Choroid plexus epithelial cell (primary cell): ENCODE data around the gene MT3.

Experiments used
- DNase-seq: peaks from one replicate; pipeline ENCODE4 v3.0.0-alpha.2; 2010; ENCODE audit warnings: low read depth
- H3K4me3 ChIP-seq: 2 replicates; pipeline ENCODE4 v1.5.1; 2011; ENCODE audit warnings: low read depth, mild to moderate bottlenecking, control low read depth, low read length, moderate library complexity
- TF ChIP-seq, protein P1 (sequence below): conservative IDR thresholded peaks from 2 replicates; pipeline ENCODE4 v1.5.1; 2011; ENCODE audit warnings: low read depth, mild to moderate bottlenecking, control low read depth, inconsistent platforms, low read length, moderate library complexity

Gene MT3

DNA sequence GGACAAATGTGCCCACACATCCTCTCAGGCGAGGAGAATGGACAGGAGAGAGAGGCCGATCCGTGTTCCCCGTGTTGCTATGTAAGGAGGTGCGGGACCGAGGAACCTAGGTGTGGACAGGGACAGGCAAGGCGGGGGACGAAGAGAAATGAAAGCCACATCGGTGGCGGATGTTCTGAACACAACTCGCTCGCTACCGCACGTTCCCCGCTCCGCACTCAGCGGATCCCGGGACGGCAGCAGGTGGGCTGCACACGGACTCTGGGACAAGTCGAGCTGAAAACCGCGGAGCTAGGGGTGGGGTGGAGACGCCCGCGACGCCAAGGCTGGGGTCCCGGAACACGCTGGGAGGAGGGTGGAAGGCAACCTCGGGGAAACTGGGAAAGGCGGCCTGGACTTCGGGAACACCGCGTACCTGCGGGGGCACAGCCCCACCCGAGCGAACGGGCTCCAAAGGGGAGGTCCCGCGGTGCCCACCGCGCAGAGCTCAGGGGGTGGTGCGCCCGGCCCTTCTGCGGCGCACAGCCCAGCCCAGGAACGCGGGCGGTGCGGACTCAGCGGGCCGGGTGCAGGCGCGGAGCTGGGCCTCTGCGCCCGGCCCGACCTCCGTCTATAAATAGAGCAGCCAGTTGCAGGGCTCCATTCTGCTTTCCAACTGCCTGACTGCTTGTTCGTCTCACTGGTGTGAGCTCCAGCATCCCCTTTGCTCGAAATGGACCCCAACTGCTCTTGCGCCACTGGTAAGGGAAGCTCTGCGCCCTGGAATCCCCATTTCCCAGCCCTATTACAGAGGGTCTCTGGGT lies 36.0 kb downstream of the MT3 start, which contains the start of gene MT1E:
Gene MT1E, plus strand, starts transcription at position 642 of the 803 bp plus-strand sequence. Its CDS starts 71 bp downstream, at position 713.
- TF ChIP-seq, protein P1, sequence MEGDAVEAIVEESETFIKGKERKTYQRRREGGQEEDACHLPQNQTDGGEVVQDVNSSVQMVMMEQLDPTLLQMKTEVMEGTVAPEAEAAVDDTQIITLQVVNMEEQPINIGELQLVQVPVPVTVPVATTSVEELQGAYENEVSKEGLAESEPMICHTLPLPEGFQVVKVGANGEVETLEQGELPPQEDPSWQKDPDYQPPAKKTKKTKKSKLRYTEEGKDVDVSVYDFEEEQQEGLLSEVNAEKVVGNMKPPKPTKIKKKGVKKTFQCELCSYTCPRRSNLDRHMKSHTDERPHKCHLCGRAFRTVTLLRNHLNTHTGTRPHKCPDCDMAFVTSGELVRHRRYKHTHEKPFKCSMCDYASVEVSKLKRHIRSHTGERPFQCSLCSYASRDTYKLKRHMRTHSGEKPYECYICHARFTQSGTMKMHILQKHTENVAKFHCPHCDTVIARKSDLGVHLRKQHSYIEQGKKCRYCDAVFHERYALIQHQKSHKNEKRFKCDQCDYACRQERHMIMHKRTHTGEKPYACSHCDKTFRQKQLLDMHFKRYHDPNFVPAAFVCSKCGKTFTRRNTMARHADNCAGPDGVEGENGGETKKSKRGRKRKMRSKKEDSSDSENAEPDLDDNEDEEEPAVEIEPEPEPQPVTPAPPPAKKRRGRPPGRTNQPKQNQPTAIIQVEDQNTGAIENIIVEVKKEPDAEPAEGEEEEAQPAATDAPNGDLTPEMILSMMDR: no peak
- H3K4me3 ChIP-seq: peak within 1 kb of the TSS; percentile 72
- DNase-seq: peak; percentile 87

DNA sequence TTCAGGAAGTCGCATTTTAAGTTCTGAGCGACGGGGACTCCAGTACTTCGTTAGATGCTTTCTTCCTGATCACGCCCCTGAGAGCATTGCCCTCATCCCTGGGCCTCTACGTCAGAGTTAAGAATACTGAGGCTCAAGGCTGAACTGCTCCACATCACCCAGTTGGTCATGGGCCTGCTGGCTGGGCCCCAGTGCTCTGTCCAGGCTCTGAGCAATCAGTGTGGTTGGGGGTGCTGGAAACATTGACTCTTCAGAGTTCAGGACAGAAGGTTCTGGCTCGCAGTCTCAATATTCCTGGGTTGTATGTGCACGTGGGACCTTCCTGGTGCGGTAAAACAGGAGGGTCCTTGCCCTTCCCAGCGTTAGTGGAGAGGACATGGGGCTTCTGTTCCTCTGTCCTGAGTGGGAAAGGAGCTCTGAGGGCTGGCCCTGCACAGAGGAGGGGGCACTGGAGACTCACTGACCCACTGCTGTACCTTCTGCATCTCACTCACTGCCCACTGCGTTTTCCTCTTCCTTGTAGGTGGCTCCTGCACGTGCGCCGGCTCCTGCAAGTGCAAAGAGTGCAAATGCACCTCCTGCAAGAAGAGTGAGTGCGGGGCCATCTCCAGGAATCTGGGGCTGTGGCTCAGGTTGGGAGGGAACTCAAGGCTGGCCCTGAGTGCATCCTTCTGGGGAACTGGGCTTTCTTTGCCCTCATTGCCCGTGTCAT lies 36.8 kb downstream of the MT3 start:
- DNase-seq: peak; percentile 83
- TF ChIP-seq, protein P1: no peak
- H3K4me3 ChIP-seq: peak overlapping the region; percentile 72

DNA sequence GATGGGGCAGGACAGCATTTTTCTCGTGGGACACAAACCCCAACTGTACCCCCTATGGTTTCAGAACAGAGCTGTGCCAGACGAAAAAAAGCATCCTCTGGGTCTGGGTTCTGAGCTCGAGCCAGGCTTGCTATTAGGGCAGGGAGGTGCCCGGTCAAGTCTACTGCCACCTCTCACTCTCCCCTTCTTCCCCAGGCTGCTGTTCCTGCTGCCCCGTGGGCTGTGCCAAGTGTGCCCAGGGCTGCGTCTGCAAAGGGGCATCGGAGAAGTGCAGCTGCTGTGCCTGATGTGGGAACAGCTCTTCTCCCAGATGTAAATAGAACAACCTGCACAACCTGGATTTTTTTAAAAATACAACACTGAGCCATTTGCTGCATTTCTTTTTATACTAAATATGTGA lies 37.4 kb downstream of the MT3 start:
- TF ChIP-seq, protein P1: no peak
- no peak for DNase-seq
- peak overlapping the region; percentile 72 for H3K4me3 ChIP-seq

DNA sequence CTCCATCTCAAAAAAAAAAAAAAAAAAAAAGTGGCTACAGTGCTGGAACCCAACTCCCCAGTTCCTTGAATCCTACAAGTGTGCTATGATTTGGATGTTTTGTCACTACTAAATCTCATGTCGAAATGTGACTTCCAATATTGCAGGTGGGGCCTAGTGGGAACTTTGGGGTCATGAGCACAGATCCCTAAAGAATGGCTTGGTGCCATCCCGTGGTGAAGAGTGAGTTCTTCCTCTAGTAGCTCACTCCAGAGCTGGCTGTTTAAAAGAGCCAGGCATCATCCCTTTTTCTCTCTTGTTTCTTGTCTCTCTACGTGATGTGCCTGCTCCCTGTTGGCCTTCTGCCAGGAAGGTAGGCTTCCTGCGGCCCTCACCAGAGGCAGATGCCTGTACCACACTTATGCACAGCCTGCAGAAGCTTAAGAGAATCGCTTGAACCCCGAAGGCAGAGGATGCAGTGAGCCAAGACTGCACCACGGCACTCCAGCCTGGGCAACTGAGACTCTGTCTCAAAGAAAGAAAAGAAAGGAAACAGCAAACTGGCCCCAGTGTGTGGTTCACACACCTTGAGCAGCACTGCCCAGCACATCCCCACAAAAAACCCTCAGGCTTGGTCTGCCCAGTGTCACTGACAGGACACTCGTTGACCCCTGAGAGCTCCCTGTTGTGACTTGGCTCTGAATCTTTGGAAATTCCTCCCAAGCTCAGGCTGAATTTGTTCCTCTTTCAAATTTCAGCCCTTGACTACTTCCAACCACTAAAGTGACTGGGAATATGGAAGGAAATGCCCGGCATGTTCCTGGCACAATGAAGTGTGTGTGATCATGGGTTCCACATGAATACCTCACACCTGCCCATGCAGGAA lies 39.4 kb downstream of the MT3 start:
- peak; percentile 33 for DNase-seq
- TF ChIP-seq, protein P1: peak; percentile 7
- H3K4me3 ChIP-seq: no peak overlapping the region

DNA sequence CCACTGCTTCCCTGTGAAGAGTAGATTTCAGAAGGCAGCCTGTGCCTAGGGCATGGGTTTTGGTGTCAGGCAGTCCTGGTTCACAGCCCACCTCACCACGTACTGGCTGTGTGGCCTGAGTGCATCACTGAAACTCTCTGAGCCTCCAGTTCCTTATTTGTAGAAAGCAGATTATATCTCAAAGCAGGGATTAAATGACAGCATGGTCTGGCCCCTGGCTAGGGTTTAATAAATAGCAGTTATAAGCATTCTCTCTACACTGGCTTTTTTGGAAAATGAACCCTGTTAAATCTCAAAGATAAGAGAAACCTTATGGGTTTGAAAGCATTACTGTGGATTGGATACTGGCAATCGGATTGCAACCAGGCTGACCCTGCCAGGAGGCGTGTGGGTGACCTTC lies 40.2 kb downstream of the MT3 start:
- TF ChIP-seq, protein P1: no peak
- no peak overlapping the region for H3K4me3 ChIP-seq
- DNase-seq: no peak

DNA sequence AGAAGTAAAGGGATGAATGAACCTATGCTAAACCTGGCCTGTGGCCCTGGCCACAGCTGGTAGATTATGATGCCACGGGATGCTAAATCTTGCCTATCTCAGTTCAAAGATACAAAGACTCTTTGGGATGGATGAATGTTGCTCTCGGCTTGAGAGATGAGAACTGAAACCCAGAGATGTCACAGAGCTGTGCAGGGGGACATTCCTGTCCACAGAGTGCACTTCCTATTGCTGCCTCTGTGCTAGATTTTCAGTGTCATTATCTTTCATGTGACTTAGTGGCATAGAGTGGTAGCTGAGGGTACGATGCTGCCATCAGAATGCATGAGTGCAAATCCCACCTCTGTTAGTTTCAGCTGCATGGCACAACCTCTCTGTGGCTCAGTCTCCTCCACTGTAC lies 40.8 kb downstream of the MT3 start:
- TF ChIP-seq, protein P1: no peak
- DNase-seq: no peak
- no peak overlapping the region for H3K4me3 ChIP-seq
